WTC11 (cell line): Measurements from ENCODE around the gene CAPN12. TPM values are rescaled to one million over a fixed set of nuclear protein-coding genes. Genes with fewer than 3 reads are reported as not detected.

Experiments used
- ATAC-seq: fragments of 200-7000 bp; cut with Tn5 transposase; 2 replicates; pipeline ENCODE4 v1.10.0; 2021; ENCODE audit warnings: mild to moderate bottlenecking, moderate library complexity
- CTCF ChIA-PET: fragments of 300-600 bp; sonication (Branson Sonifier 250); formaldehyde crosslinking; loops from one replicate; lab custom pipeline; 2021; ENCODE audit warnings: antibody characterized with exemption; lab: Charles Lee
- POLR2A ChIA-PET: fragments of 350-600 bp; sonication (Branson Sonifier 250); formaldehyde crosslinking; loops from one replicate; lab custom pipeline; 2021; ENCODE audit warnings: antibody characterized with exemption; lab: Charles Lee
- DNase-seq: peaks from one replicate; pipeline ENCODE4 v3.0.0; 2021; ENCODE audit warnings: low spot score
- H3K27ac Mint-ChIP-seq: 2 replicates; pipeline ENCODE4 v1.8.0; 2021; ENCODE audit warnings: mixed read lengths
- H3K27me3 Mint-ChIP-seq: 2 replicates; pipeline ENCODE4 v1.8.0; 2021; ENCODE audit warnings: low read depth, mild to moderate bottlenecking, moderate library complexity, mixed read lengths
- H3K36me3 Mint-ChIP-seq: 2 replicates; pipeline ENCODE4 v1.8.0; 2021; ENCODE audit warnings: mixed read lengths
- H3K4me1 Mint-ChIP-seq: 2 replicates; pipeline ENCODE4 v1.8.0; 2022; ENCODE audit warnings: mixed read lengths
- H3K4me3 Mint-ChIP-seq: 2 replicates; pipeline ENCODE4 v1.8.0; 2021; ENCODE audit warnings: mild to moderate bottlenecking, moderate library complexity, mixed read lengths
- H3K9me3 Mint-ChIP-seq: 2 replicates; pipeline ENCODE4 v1.8.0; 2021; ENCODE audit warnings: mixed read lengths
- ESRRA ChIP-seq: sonication (generic); formaldehyde crosslinking; IDR thresholded peaks from 2 replicates; pipeline ENCODE4 v1.8.1; 2022; ENCODE audit warnings: mild to moderate bottlenecking, missing genetic modification reagents, borderline replicate concordance
- ETV6 ChIP-seq: sonication (generic); formaldehyde crosslinking; IDR thresholded peaks from 2 replicates; pipeline ENCODE4 v1.8.1; 2022; ENCODE audit warnings: mild to moderate bottlenecking, missing genetic modification reagents
- FOXJ3 ChIP-seq: sonication (generic); formaldehyde crosslinking; IDR thresholded peaks from 2 replicates; pipeline ENCODE4 v1.9.0; 2021; ENCODE audit warnings: missing genetic modification reagents, mild to moderate bottlenecking, borderline replicate concordance
- GABPB1 ChIP-seq: sonication (generic); formaldehyde crosslinking; IDR thresholded peaks from 2 replicates; pipeline ENCODE4 v1.8.1; 2023; ENCODE audit warnings: mild to moderate bottlenecking, missing genetic modification reagents
- GRHL2 ChIP-seq: fragments of 250-450 bp; sonication (Bioruptor Pico); IDR thresholded peaks from 2 replicates; pipeline ENCODE4 v1.8.0; 2022; ENCODE audit warnings: mild to moderate bottlenecking, moderate library complexity; ENCODE audit not compliant: insufficient replicate concordance, severe bottlenecking
- NFYB ChIP-seq: sonication (generic); formaldehyde crosslinking; conservative IDR thresholded peaks from 2 replicates; pipeline ENCODE4 v1.8.0; 2022; ENCODE audit warnings: low read depth, missing genetic modification reagents
- SMAD3 ChIP-seq: sonication (generic); formaldehyde crosslinking; IDR thresholded peaks from 2 replicates; pipeline ENCODE4 v1.8.0; 2022; ENCODE audit warnings: missing genetic modification reagents, mild to moderate bottlenecking, borderline replicate concordance
- SP1 ChIP-seq: sonication (generic); formaldehyde crosslinking; conservative IDR thresholded peaks from 2 replicates; pipeline ENCODE4 v1.8.1; 2022; ENCODE audit warnings: missing genetic modification reagents
- TCF7 ChIP-seq: sonication (generic); formaldehyde crosslinking; IDR thresholded peaks from 2 replicates; pipeline ENCODE4 v1.8.0; 2022; ENCODE audit warnings: mild to moderate bottlenecking, low read depth, missing genetic modification reagents, moderate library complexity
- ZBTB21 ChIP-seq: sonication (generic); formaldehyde crosslinking; IDR thresholded peaks from 2 replicates; pipeline ENCODE4 v1.8.1; 2023; ENCODE audit warnings: mild to moderate bottlenecking, missing genetic modification reagents, borderline replicate concordance
- ZNF263 ChIP-seq: sonication (generic); formaldehyde crosslinking; IDR thresholded peaks from 2 replicates; pipeline ENCODE4 v1.8.1; 2022; ENCODE audit warnings: low read depth, mild to moderate bottlenecking, moderate library complexity, missing genetic modification reagents
- ZNF532 ChIP-seq: fragments of 250-450 bp; sonication (Bioruptor Pico); IDR thresholded peaks from 2 replicates; pipeline ENCODE4 v1.9.0; 2021; ENCODE audit warnings: mild to moderate bottlenecking, borderline replicate concordance
- total RNA-seq: library from RNA; stranded (reverse); gene quantifications from 3 replicates; pipeline ENCODE4 v1.2.3, GENCODE V29; 2021
- TF ChIP-seq, protein P1 (sequence below): fragments of 250-450 bp; sonication (Bioruptor Pico); IDR thresholded peaks from 2 replicates; pipeline ENCODE4 v1.8.0; 2021; ENCODE audit warnings: mild to moderate bottlenecking
- TF ChIP-seq, protein P2 (sequence below): sonication (generic); formaldehyde crosslinking; IDR thresholded peaks from 2 replicates; pipeline ENCODE4 v1.8.1; 2023; ENCODE audit warnings: mild to moderate bottlenecking, missing genetic modification reagents
- TF ChIP-seq, protein P3 (sequence below): sonication (generic); formaldehyde crosslinking; IDR thresholded peaks from 2 replicates; pipeline ENCODE4 v1.8.1; 2022; ENCODE audit warnings: missing genetic modification reagents, borderline replicate concordance
- TF ChIP-seq, protein P4 (sequence below): fragments of 250-450 bp; sonication (Bioruptor Pico); IDR thresholded peaks from 2 replicates; pipeline ENCODE4 v2.1.2; 2022; ENCODE audit warnings: mild to moderate bottlenecking, moderate library complexity
- TF ChIP-seq, protein P5 (sequence below): sonication (generic); formaldehyde crosslinking; IDR thresholded peaks from 2 replicates; pipeline ENCODE4 v1.8.1; 2022; ENCODE audit warnings: mild to moderate bottlenecking, missing genetic modification reagents, moderate library complexity, borderline replicate concordance

The CAPN12 gene
- total RNA-seq, 1 experiment from 2014 or later, result 9.6 TPM

DNA sequence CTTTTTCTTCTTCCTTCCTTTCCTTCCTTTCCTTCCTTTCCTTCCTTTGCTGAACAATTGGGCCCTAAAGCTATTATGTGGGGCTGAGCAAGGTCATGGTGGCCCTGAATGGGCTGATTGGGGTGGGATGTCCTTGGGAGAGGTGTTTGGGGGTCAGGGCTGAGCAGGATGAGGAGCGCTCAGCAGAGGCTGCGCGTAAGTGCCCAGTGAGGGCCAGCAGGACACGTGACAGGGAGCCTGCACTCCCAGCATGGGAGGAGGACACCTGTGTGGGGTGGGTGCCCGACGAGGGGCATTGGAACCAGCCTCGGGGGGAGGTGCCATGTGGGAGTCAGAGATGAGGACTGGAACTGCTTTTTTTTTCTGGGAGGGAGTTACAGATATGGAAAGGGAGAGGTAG lies 34.5 kb upstream of the CAPN12 start:
- Mint-ChIP-seq H3K27me3 (peaks cover 13% of the 10 kb centered on the region), H3K9me3 (no peaks in the 10 kb centered on the region), H3K36me3 (no peaks in the 10 kb centered on the region), H3K4me1 (peaks cover 4% of the 10 kb centered on the region), H3K27ac (no peak overlapping the region), H3K4me3 (no peak overlapping the region)
- CTCF ChIA-PET, result interaction anchor here (2.1 kb wide), 1 partner anchor 9 kb away, joined by 8 read pairs; no protein-coding TSS in a partner anchor
- TF ChIP-seq, protein P1, sequence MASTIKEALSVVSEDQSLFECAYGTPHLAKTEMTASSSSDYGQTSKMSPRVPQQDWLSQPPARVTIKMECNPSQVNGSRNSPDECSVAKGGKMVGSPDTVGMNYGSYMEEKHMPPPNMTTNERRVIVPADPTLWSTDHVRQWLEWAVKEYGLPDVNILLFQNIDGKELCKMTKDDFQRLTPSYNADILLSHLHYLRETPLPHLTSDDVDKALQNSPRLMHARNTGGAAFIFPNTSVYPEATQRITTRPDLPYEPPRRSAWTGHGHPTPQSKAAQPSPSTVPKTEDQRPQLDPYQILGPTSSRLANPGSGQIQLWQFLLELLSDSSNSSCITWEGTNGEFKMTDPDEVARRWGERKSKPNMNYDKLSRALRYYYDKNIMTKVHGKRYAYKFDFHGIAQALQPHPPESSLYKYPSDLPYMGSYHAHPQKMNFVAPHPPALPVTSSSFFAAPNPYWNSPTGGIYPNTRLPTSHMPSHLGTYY, result no peak
- TF ChIP-seq ETV6 (CRISPR knock-in tag) (no peak), FOXJ3 (no peak), TCF7 (CRISPR knock-in tag) (no peak), GABPB1 (CRISPR knock-in tag) (no peak), GRHL2 (no peak), ZNF532 (CRISPR knock-in tag) (no peak), ZNF263 (CRISPR knock-in tag) (no peak), NFYB (CRISPR knock-in tag) (no peak), SMAD3 (CRISPR knock-in tag) (no peak), SP1 (CRISPR knock-in tag) (no peak), ZBTB21 (CRISPR knock-in tag) (no peak), ESRRA (CRISPR knock-in tag) (no peak)
- TF ChIP-seq, protein P2, sequence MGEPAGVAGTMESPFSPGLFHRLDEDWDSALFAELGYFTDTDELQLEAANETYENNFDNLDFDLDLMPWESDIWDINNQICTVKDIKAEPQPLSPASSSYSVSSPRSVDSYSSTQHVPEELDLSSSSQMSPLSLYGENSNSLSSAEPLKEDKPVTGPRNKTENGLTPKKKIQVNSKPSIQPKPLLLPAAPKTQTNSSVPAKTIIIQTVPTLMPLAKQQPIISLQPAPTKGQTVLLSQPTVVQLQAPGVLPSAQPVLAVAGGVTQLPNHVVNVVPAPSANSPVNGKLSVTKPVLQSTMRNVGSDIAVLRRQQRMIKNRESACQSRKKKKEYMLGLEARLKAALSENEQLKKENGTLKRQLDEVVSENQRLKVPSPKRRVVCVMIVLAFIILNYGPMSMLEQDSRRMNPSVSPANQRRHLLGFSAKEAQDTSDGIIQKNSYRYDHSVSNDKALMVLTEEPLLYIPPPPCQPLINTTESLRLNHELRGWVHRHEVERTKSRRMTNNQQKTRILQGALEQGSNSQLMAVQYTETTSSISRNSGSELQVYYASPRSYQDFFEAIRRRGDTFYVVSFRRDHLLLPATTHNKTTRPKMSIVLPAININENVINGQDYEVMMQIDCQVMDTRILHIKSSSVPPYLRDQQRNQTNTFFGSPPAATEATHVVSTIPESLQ, result no peak
- TF ChIP-seq, protein P3, sequence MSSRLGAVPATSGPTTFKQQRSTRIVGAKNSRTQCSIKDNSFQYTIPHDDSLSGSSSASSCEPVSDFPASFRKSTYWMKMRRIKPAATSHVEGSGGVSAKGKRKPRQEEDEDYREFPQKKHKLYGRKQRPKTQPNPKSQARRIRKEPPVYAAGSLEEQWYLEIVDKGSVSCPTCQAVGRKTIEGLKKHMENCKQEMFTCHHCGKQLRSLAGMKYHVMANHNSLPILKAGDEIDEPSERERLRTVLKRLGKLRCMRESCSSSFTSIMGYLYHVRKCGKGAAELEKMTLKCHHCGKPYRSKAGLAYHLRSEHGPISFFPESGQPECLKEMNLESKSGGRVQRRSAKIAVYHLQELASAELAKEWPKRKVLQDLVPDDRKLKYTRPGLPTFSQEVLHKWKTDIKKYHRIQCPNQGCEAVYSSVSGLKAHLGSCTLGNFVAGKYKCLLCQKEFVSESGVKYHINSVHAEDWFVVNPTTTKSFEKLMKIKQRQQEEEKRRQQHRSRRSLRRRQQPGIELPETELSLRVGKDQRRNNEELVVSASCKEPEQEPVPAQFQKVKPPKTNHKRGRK (CRISPR knock-in tag), result no peak
- TF ChIP-seq, protein P4, sequence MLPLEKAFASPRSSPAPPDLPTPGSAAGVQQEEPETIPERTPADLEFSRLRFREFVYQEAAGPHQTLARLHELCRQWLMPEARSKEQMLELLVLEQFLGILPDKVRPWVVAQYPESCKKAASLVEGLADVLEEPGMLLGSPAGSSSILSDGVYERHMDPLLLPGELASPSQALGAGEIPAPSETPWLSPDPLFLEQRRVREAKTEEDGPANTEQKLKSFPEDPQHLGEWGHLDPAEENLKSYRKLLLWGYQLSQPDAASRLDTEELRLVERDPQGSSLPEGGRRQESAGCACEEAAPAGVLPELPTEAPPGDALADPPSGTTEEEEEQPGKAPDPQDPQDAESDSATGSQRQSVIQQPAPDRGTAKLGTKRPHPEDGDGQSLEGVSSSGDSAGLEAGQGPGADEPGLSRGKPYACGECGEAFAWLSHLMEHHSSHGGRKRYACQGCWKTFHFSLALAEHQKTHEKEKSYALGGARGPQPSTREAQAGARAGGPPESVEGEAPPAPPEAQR, result no peak
- TF ChIP-seq, protein P5, sequence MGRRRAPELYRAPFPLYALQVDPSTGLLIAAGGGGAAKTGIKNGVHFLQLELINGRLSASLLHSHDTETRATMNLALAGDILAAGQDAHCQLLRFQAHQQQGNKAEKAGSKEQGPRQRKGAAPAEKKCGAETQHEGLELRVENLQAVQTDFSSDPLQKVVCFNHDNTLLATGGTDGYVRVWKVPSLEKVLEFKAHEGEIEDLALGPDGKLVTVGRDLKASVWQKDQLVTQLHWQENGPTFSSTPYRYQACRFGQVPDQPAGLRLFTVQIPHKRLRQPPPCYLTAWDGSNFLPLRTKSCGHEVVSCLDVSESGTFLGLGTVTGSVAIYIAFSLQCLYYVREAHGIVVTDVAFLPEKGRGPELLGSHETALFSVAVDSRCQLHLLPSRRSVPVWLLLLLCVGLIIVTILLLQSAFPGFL (CRISPR knock-in tag), result no peak
- no peak for ATAC-seq
- POLR2A ChIA-PET, result no interaction called here
- no peak for DNase-seq
